Mucosa of rectum (tissue), 2 donors: ENCODE results near the gene SEZ6L2.
"Not testable (repeated sequence)": the region's sequence is repeated elsewhere in the genome, so short reads cannot be mapped to it uniquely, and the experiment has no call there.

Experiments used
- H3K27ac ChIP-seq, 2 donors: one replicate each; pipeline ENCODE4 v1.7.0; 2013; ENCODE audit warnings: inconsistent platforms in 2 of 2, low read depth in 2 of 2, low read length in 2 of 2
- H3K27me3 ChIP-seq, 2 donors: one replicate each; pipeline ENCODE4 v1.7.0; 2013; ENCODE audit warnings: low read length in 2 of 2; ENCODE audit not compliant: control insufficient read depth in 2 of 2, insufficient read depth in 2 of 2
- H3K36me3 ChIP-seq, 2 donors: one replicate each; pipeline ENCODE4 v1.7.0; 2013; ENCODE audit warnings: low read length in 2 of 2; ENCODE audit not compliant: control insufficient read depth in 2 of 2, insufficient read depth in 2 of 2
- H3K4me1 ChIP-seq, 2 donors: one replicate each; pipeline ENCODE4 v1.7.0; 2013; ENCODE audit warnings: low read length in 2 of 2, mild to moderate bottlenecking in 1 of 2; ENCODE audit not compliant: control insufficient read depth in 2 of 2, insufficient read depth in 2 of 2
- H3K4me3 ChIP-seq, 2 donors: one replicate each; pipeline ENCODE4 v1.7.0; 2013; ENCODE audit warnings: low read length in 2 of 2
- H3K9ac ChIP-seq, 2 donors: one replicate each; pipeline ENCODE4 v1.7.0; 2013; ENCODE audit warnings: low read length in 2 of 2, low read depth in 1 of 2, mild to moderate bottlenecking in 1 of 2
- H3K9me3 ChIP-seq, 2 donors: one replicate each; pipeline ENCODE4 v1.7.0; 2013; ENCODE audit warnings: low read length in 2 of 2; ENCODE audit not compliant: control insufficient read depth in 2 of 2
- donor health status: healthy.
- donor health status: Normal muscosa, but diverticular disease.

The SEZ6L2 gene

GRCh38 chr16:29843931-29844330, 55.4 kb downstream of the SEZ6L2 start:
- Histone ChIP-seq H3K9me3 (no peaks in the 10 kb centered on the region), H3K9ac (no peak overlapping the region), H3K27me3 (no peaks in the 10 kb centered on the region), H3K4me3 (no peak overlapping the region), H3K4me1 (peaks cover 0 to 2% of the 10 kb centered on the region in 2 donors), H3K36me3 (peaks cover 75 to 82% of the 10 kb centered on the region in 2 donors), H3K27ac (no peak overlapping the region)

GRCh38 chr16:29842732-29843346, 56.5 kb downstream of the SEZ6L2 start:
- H3K9ac ChIP-seq, result no peak overlapping the region
- no peaks in the 10 kb centered on the region for H3K4me1 ChIP-seq
- H3K27me3 ChIP-seq, result no peaks in the 10 kb centered on the region
- peaks cover 82 to 86% of the 10 kb centered on the region in 2 donors for H3K36me3 ChIP-seq
- no peak overlapping the region for H3K4me3 ChIP-seq
- H3K27ac ChIP-seq, result no peak overlapping the region
- no peaks in the 10 kb centered on the region for H3K9me3 ChIP-seq

- H3K9ac ChIP-seq, result no peak overlapping the region
- H3K27ac ChIP-seq, result no peak overlapping the region
- no peaks in the 10 kb centered on the region for H3K27me3 ChIP-seq
- no peaks in the 10 kb centered on the region for H3K9me3 ChIP-seq
- H3K4me1 ChIP-seq, result no peaks in the 10 kb centered on the region
- peaks cover 81 to 87% of the 10 kb centered on the region in 2 donors for H3K36me3 ChIP-seq
- H3K4me3 ChIP-seq, result no peak overlapping the region
Observed at GRCh38 chr16:29841631-29842030, 57.7 kb downstream of the SEZ6L2 start.

- peaks cover 73 to 85% of the 10 kb centered on the region in 2 donors for H3K36me3 ChIP-seq
Observed at GRCh38 chr16:29840240-29840639, 59.1 kb downstream of the SEZ6L2 start.

GRCh38 chr16:29839822-29840221, 59.5 kb downstream of the SEZ6L2 start:
- Histone ChIP-seq H3K27ac (no peak overlapping the region), H3K27me3 (no peaks in the 10 kb centered on the region), H3K4me3 (no peak overlapping the region), H3K4me1 (no peaks in the 10 kb centered on the region), H3K9ac (no peak overlapping the region), H3K36me3 (peaks cover 72 to 86% of the 10 kb centered on the region in 2 donors), H3K9me3 (no peaks in the 10 kb centered on the region)

More at GRCh38 chr16:29840240-29840639, 59.1 kb downstream of the SEZ6L2 start:
- Histone ChIP-seq H3K4me1 (no peaks in the 10 kb centered on the region), H3K9me3 (no peaks in the 10 kb centered on the region), H3K9ac (no peak overlapping the region), H3K4me3 (no peak overlapping the region), H3K27ac (no peak overlapping the region), H3K27me3 (no peaks in the 10 kb centered on the region)

- Histone ChIP-seq H3K36me3 (peaks cover 72 to 84% of the 10 kb centered on the region in 2 donors), H3K27ac (no peak overlapping the region), H3K9me3 (no peaks in the 10 kb centered on the region), H3K9ac (no peak overlapping the region), H3K4me1 (no peaks in the 10 kb centered on the region), H3K27me3 (no peaks in the 10 kb centered on the region), H3K4me3 (no peak overlapping the region)
Observed at GRCh38 chr16:29837841-29838240, 61.5 kb downstream of the SEZ6L2 start.

GRCh38 chr16:29836623-29837022, 62.7 kb downstream of the SEZ6L2 start:
- H3K27me3 ChIP-seq, result no peaks in the 10 kb centered on the region
- peaks cover 67 to 79% of the 10 kb centered on the region in 2 donors for H3K36me3 ChIP-seq

GRCh38 chr16:29835926-29836325, 63.4 kb downstream of the SEZ6L2 start:
- no peak overlapping the region for H3K4me3 ChIP-seq
- H3K27me3 ChIP-seq, result no peaks in the 10 kb centered on the region
- peaks cover 65 to 77% of the 10 kb centered on the region in 2 donors for H3K36me3 ChIP-seq
- no peak overlapping the region for H3K9ac ChIP-seq
- H3K9me3 ChIP-seq, result no peaks in the 10 kb centered on the region
- no peaks in the 10 kb centered on the region for H3K4me1 ChIP-seq
- no peak overlapping the region for H3K27ac ChIP-seq

More at GRCh38 chr16:29836623-29837022, 62.7 kb downstream of the SEZ6L2 start:
- H3K9ac ChIP-seq, result no peak overlapping the region
- H3K27ac ChIP-seq, result no peak overlapping the region
- no peaks in the 10 kb centered on the region for H3K9me3 ChIP-seq
- H3K4me1 ChIP-seq, result no peaks in the 10 kb centered on the region
- H3K4me3 ChIP-seq, result no peak overlapping the region

- no peak overlapping the region for H3K9ac ChIP-seq
- H3K4me3 ChIP-seq, result no peak overlapping the region
- peaks cover 10 to 11% of the 10 kb centered on the region in 2 donors for H3K4me1 ChIP-seq
- peaks cover 64 to 70% of the 10 kb centered on the region in 2 donors for H3K36me3 ChIP-seq
- no peak overlapping the region for H3K27ac ChIP-seq
- H3K9me3 ChIP-seq, result no peaks in the 10 kb centered on the region
- no peaks in the 10 kb centered on the region for H3K27me3 ChIP-seq
Observed at GRCh38 chr16:29834079-29834478, 65.3 kb downstream of the SEZ6L2 start.

GRCh38 chr16:29833219-29833618, 66.1 kb downstream of the SEZ6L2 start:
- Histone ChIP-seq H3K4me1 (peaks cover 15 to 18% of the 10 kb centered on the region in 2 donors), H3K36me3 (peaks cover 55 to 63% of the 10 kb centered on the region in 2 donors)
- not testable (repeated sequence) for H3K27ac ChIP-seq, H3K4me3 ChIP-seq, H3K27me3 ChIP-seq, H3K9ac ChIP-seq, H3K9me3 ChIP-seq
